GM21381 (cell line): ENCODE results near the gene TBR1.

Experiments
- ATAC-seq: cut with Tn5 transposase; IDR thresholded peaks from one replicate; pipeline ENCODE4 v1.9.1; 2021; ENCODE audit warnings: mild to moderate bottlenecking, moderate library complexity; ENCODE audit not compliant: unreplicated experiment

The TBR1 gene

DNA sequence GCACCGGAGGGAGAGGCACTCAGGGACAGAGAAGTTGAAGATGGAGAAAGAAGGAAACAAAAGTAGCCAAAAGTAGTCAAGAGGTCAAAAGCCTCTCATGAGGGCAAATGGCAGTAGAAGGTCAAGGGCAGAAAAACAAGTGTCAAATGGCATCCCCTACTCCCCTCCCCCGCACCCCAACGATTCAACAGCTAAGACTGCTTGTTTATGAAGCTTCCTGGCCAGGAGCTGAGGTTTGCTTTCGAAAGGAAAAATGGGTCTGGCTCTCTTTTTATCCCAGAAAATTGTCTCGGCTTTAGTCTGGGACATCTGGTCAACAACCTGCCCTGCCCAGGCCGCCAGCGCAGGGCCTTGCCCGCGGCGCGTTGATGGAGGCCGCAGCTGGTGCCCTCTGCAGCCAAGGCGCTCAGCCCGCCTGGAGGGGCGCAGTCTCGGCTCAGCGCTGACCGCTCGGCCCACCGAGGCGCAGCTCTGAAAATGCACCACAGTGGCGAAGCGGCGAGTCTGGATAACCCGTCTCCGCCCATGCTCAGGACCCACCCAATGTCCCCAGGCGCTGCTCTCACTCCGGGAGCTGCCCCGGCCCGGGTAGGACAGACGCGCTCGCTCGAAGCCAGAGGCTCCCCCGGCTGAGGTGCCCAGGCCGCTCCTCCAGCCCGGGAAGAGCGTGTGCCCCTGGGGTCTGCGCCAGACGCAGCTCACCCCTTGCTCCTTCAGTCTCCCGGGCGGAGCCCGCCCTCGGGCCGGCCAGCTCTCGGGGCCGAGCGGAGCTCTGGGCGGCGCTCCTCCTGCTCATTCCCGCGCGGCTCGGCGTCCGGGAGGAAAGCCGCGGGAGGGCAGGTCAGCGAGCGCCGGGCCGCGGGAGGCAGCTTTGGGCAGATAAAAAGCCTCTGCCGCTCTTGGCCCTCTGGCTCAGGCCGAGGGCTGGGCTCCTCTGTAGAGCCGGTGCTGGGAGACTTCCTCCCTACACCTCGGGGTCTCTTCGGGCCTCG lies 1.8 kb upstream of the TBR1 start:
- ATAC-seq: no peak

DNA sequence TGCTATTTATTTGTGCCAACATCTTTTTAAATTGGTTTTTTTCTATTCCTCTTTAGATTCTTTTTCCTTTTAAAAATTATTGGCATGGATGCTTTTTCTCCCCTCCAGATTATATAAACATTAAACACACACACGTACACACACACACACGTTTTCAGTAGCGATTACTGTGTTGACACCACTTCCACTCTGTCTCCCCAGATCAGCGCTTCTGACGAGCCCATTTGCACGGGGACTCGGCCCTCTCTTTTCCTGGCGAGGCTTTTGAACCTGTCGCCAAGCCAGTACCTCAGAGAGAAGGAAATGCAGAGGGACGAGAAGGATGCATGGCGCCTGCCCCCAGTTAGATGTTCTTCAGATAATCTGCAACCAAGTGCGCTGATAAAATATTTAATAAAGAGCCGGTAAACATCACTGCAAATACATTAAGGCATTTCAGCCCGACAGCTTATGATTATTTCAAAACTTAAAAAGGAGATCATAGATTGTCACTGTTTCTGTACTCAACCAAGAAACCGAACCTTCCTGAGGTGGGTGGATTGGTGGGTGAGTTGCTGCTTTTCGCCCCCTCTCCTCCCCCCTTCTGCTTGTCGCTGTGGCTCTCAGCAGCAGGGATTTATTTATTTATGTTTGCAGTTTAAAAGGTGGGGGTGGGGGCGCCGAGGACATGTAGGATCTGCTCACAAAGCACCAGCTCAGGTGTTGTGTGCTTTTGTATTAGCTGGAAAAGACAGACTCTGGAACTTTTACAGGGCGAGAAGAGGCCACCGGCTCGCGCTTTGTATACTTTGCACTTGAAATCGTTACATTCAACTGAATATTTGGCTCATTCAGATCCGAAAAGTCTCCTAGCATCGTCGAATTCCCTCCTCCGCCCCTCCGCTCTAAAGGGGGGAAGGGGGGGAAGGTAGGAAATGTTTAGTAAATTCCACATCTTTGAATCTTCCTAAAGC lies 787 bp upstream of the TBR1 start:
- ATAC-seq: no peak

DNA sequence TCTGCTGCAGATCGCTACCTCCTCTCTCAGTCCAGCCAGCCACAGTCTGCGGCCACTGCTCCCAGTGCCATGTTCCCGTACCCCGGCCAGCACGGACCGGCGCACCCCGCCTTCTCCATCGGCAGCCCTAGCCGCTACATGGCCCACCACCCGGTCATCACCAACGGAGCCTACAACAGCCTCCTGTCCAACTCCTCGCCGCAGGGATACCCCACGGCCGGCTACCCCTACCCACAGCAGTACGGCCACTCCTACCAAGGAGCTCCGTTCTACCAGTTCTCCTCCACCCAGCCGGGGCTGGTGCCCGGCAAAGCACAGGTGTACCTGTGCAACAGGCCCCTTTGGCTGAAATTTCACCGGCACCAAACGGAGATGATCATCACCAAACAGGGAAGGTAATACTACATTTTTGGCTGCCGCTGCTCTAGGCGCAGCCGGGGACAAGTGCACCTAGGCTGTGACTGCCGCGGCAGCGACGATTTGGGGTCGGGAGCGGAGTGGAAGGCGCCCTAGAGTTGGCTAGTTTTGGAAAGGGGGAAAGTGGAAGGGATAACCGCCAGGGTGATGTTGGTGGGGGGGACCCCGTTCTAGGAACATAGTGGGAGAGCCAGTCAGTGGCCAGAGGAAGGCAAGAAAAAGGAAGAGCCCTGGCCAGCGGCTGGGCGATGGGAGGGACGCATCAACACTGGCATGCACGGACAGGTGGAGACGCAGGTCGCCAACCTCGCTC lies 776 bp downstream of the TBR1 start:
- no peak for ATAC-seq

DNA sequence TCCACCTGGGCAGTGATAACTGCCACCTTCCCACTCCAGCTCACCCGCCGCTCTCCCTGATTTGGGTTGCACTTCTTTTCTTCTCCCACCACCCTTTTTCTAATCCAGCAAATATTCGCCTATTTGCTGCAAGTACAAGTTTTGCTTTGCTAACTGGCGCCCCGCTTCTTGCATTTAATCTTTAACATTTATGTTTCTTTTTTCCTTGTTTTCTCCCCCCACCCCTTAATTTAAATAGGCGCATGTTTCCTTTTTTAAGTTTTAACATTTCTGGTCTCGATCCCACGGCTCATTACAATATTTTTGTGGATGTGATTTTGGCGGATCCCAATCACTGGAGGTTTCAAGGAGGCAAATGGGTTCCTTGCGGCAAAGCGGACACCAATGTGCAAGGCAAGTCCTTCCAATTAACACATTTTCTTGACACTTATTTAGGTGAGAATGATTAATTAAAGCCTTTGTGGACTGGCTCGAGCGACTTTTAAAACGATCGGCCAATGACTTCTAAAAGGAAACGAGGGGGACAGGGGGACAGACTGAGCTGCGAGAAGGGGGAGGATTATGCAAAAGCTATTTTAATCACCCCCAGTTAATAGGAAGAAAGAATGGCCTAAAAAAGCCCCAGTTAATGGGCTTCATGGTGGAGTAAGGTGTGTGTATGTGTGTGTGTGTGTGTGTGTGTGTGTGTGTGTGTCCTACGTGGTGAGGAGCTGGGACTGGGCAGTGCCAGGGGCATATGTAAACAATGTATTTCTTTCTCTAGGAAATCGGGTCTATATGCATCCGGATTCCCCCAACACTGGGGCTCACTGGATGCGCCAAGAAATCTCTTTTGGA lies 1.6 kb downstream of the TBR1 start:
- ATAC-seq: no peak

DNA sequence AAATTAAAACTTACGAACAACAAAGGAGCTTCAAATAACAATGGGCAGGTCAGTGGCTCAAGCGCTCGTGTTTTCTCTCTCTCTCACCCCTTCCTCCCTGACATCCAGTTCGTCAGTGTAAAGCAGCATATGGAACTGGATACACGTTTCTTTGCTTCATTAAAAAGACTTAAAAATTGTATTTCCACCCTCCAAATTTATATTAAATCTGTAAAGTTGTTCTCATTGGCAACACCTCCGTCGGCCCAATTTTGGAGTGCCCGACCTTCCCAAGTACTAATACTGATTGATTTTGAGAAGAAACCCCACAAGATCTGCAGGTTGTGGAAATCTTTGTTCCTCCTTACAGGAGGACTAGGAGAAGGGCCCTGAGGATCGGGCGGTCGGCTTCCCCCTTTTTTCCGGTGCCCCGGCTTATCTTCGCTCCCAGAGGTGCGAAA lies 2.2 kb downstream of the TBR1 start:
- no peak for ATAC-seq

DNA sequence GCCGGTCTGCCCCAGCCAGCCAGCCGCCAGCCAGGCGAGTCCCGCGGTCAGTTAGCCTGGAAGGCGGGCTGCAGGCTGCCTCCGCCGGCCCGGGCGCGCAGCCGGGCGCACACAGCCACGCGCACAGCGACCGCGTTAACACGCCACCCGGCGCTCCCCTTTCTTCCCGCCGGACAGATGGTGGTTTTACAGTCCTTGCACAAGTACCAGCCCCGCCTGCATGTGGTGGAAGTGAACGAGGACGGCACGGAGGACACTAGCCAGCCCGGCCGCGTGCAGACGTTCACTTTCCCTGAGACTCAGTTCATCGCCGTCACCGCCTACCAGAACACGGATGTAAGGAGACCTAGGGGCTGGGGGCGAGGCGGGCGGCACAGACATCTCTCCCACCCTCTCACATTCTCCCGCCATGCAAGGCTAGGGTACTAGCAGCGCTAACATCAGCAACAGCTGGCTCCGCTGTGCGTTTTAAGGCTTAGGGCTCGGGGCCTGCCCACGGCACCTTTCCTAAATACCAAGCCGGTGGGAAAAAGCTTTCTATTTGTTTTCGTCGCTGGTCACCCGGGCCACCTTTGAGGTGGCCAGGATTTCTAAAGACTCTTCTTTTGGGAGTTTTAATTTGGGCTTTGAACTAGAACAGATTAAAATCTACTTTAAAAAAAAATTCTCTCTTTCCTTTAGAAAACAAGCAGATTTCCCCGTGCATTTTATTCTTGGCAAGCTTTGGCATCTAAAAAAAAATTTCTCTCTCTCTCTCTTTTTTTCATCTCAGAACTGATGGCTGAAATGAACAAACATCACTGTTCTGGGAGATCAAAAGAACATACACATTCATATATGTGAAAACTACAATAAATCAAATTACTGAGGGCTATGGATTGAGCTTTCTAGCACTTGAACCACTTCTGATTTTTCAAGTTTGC lies 2.9 kb downstream of the TBR1 start:
- no peak for ATAC-seq

DNA sequence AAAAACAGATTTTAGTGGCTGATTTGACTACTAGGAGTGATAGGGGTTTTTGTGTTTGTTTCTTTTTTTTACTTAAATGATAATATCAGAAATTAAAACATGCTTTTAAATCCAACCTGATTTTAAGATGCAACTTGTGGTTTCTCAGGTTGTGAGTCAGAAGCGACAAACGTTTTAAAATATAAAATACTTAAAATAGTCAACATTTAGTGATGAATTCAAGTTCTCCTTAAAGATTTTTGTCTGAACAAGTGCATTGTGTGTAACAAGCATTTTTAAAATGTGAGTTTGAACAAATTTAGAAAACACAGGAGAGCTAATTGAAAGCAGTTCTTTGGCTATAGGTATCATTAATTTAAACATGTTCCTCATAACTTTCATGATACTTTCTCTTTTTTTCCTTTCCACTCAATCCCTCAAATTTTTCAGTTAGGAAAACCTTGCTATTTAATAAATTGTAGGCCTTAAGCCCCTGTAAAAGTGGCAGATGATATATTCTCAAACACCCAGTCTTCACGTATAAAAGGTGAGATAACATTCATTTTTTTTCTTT lies 3.6 kb downstream of the TBR1 start:
- no peak for ATAC-seq

DNA sequence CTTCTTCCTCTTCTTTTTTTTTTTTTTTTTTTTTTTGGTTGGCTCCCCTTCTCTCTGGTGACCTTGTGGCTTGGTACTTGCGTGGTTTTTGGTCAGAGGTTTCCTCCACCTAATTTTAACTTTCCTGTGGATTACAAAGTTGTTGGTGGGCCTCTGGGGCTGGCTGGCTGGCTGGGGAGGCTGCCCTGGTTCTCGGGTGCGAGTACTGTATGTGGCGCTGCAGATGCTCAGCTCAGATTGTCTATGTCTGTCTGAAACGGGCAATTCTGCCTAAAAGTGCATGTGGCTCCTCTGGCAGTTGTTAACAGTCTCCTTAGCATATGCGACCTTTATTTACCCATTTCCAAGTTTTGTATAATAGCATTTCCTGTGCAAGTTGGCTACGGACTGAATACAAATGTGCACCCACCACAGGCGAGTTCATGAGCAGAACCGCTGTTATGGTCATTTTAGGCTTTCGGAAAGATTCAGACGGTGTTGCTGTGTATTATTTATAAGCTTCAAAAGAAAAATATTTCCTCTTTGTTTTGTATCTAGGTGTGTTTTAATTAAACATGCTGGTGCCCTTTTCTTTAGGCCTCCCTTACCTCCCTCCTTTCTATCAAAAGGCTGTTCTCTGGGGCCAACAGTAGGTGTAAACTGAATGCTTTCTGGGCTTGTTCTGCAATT lies 4.4 kb downstream of the TBR1 start:
- no peak for ATAC-seq

DNA sequence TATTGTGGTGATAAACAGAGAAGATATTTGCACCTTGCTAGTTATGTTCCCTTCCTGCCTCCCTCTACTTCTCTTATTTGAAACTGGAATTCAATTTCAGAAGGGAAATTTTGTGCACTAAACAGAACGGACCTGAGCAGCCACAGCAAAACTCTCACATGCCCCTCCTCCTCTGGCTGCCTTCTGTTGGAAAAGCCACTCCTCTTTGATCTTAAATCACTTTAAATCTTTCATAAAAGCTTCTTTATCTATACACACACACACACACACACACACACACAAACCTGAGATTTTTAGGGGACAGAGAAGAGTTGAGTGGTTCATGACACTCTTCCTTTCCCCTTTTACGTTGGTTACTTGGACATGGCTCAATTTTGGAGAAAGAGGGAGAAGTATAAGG lies 5.6 kb downstream of the TBR1 start:
- ATAC-seq: no peak

DNA sequence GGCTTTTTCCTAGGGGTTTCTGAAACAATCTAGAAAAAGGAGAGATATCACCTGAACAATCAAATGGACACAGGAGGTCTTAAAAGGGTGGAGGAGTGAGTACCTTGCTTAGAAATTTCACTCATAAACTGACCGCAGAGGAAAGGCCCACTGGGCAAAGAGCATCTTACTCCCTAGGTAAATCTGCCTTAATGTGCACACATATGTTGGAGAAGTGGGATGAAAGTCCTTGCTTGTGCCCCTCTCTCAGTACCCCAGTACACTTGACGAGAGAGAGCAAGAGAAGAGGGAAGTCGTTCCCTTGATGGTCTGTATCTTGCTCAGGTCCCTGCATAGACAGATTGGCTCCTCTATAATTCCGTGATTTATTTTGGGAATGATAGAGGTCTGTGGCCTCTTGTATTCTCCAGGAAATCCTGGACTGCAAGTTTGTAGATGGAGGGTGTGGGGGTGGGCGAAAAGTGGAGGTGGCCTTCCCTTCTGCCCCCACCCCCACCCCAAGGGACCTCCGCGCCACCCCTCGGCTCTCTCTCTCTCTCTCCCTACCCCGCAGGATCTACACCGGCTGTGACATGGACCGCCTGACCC lies 6.8 kb downstream of the TBR1 start:
- ATAC-seq: no peak

DNA sequence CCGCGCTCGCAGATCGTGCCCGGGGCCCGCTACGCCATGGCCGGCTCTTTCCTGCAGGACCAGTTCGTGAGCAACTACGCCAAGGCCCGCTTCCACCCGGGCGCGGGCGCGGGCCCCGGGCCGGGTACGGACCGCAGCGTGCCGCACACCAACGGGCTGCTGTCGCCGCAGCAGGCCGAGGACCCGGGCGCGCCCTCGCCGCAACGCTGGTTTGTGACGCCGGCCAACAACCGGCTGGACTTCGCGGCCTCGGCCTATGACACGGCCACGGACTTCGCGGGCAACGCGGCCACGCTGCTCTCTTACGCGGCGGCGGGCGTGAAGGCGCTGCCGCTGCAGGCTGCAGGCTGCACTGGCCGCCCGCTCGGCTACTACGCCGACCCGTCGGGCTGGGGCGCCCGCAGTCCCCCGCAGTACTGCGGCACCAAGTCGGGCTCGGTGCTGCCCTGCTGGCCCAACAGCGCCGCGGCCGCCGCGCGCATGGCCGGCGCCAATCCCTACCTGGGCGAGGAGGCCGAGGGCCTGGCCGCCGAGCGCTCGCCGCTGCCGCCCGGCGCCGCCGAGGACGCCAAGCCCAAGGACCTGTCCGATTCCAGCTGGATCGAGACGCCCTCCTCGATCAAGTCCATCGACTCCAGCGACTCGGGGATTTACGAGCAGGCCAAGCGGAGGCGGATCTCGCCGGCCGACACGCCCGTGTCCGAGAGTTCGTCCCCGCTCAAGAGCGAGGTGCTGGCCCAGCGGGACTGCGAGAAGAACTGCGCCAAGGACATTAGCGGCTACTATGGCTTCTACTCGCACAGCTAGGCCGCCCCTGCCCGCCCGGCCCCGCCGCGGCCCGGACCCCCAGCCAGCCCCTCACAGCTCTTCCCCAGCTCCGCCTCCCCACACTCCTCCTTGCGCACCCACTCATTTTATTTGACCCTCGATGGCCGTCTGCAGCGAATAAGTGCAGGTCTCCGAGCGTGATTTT lies 7.6 kb downstream of the TBR1 start:
- ATAC-seq: peak; percentile 34

DNA sequence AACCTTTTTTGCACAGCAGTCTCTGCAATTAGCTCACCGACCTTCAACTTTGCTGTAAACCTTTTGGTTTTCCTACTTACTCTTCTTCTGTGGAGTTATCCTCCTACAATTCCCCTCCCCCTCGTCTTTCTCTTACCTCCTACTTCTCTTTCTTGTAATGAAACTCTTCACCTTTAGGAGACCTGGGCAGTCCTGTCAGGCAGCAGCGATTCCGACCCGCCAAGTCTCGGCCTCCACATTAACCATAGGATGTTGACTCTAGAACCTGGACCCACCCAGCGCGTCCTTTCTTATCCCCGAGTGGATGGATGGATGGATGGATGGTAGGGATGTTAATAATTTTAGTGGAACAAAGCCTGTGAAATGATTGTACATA lies 8.3 kb downstream of the TBR1 start:
- no peak for ATAC-seq

DNA sequence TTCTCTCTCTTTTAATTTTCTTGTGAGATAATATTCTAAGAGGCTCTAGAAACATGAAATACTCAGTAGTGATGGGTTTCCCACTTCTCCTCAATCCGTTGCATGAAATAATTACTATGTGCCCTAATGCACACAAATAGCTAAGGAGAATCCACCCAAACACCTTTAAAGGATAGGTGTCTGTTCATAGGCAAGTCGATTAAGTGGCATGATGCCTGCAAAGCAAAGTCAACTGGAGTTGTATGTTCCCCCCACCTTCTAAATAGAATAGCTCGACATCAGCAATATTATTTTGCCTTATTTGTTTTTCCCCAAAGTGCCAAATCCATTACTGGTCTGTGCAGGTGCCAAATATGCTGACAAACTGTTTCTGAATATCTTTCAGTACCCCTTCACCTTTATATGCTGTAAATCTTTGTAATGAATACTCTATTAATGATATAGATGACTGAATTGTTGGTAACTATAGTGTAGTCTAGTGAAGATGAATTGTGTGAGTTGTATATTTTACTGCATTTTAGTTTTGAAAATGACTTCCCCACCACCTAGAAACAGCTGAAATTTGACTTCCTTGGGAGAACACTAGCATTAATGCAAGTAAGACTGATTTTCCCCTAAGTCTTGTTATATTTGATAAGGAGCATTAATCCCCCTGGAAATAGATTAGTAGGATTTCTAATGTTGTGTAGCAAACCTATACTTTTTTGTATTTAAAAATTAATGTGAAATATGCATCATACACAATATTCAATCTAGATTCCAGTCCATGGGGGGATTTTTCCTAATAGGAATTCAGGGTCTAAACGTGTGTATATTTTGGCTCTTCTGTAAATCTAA lies 9.0 kb downstream of the TBR1 start:
- no peak for ATAC-seq

DNA sequence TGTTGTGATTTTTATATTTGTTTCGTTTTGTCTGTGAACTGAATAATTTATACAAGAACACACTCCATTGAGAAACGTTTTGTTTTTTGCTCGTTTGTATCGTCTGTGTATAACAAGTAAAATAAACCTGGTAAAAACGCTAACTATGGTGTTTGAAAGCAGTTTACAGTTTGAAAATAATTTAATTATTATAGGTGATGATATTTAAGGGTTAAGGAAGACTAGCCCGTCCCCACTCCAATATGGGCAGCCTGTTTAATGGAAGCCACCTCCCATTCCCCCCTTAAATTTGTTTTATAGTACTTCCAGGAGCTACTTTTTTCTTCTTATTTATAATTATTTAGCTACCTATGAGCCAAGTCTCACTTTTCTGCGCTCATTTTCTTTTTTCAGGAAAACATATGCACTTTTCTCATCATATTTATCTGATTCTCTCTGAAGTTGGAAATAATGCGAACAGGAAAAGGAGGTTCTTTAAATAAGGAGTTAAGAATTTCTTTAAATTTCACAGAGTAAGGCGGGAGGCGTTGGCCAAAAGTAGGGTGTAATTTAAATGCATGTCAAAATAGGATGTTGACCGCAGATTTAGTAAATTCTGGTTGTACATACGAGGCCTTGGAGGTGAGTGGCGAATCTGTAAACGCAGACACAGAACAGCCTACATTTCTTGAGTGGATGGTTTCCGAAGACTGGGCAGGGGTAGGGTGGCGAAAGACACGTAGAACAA lies 9.8 kb downstream of the TBR1 start:
- ATAC-seq: no peak

DNA sequence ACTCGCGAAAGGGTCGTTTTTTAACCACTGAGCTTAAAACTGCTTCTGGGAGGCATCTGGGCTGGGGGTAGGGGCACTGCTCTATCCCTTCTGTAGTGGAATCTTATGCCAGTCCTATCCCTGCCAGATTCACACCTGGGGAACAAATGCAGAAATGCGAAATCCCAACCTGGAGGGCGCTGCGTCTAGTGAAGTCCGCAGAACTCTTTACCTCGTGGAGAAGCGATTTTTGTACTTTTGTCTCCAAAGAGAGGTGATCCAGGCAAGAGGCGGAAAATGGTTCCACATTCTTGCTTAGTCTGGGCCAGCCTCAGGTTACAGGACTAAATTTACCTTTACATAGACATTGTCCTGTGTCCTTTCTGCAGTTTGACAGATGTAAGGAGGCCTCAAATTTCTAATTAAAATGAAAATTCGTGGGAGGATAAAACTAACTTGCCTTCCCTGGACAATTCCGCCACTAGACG lies 10.4 kb downstream of the TBR1 start:
- no peak for ATAC-seq
